GM21367 (cell line): ENCODE data around the gene METTL25B.
A peak's percentile ranks its signal among the peaks of the same experiment; 100 is the strongest.

Experiments used
- ATAC-seq: cut with Tn5 transposase; IDR thresholded peaks from one replicate; pipeline ENCODE4 v1.9.1; 2021; ENCODE audit not compliant: unreplicated experiment

The METTL25B gene

DNA sequence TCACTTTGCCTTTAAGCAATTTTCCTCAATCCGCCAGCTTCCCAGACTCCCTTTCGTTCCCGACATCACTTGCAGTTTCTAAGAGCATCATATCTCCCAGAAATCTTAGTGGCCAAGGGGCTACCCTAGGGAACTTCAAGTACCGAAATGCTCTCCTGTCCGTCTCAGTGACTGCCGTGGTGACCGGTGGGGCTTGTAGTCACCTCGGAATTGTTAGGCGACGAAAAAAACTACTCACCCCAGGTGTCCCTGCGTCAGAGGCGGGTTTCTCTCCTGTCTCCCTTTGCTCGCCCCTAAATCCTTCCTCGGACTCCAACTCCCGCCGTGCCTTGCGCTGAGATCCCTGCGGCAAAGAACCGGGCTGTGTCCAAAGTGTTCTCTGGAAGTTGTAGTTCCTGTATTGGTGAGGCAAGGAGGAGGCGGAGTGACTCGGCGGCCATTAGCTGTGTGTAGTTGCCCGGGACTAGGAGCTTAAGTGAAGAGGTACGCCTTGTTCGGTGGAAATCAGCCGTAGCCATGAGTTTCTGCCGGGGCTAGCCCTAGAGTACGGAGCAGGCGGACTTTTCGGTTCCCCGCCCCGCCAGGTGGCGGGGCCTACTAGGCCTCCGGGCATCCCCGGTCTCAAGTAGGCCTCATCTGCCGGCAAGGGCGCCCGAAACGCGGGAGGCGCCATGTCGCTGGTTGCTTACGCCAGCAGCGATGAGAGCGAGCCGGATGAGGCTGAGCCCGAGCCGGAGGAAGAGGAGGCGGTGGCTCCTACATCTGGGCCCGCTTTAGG, 39.0 kb downstream of the METTL25B start, which contains the start of gene PRCC:
TSS of gene PRCC (plus strand) at position 435 of the 778 bp plus-strand sequence. CDS start at position 672, 237 bp downstream.
- ATAC-seq: peak; percentile 84

DNA sequence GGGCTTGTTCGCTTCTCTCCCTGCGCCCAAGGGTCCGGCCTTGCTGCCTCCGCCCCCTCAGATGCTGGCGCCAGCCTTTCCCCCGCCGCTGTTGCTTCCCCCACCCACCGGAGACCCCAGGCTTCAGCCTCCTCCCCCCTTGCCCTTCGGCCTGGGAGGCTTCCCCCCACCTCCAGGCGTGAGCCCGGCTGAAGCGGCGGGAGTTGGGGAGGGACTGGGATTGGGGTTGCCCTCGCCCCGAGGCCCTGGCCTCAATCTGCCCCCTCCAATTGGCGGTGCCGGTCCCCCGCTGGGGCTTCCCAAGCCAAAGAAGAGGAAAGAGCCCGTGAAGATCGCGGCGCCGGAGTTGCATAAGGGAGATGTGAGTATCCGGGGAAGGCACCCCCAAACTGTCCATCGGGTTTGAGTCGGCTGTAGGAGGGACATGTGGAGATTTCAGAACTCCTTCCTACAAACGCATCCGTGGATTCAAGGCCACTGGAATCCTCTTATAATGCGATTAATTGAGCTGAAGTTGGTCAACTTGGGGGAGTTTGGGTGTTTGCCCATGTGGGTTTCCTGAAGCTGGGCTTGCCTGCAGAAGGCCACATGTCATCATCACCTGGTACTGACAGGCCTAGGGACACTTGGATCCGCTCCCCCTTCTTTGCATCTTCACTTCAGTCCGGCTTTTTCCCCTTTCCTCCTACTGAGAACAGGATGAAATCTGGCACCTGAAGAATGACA, 39.8 kb downstream of the METTL25B start:
- ATAC-seq: no peak

DNA sequence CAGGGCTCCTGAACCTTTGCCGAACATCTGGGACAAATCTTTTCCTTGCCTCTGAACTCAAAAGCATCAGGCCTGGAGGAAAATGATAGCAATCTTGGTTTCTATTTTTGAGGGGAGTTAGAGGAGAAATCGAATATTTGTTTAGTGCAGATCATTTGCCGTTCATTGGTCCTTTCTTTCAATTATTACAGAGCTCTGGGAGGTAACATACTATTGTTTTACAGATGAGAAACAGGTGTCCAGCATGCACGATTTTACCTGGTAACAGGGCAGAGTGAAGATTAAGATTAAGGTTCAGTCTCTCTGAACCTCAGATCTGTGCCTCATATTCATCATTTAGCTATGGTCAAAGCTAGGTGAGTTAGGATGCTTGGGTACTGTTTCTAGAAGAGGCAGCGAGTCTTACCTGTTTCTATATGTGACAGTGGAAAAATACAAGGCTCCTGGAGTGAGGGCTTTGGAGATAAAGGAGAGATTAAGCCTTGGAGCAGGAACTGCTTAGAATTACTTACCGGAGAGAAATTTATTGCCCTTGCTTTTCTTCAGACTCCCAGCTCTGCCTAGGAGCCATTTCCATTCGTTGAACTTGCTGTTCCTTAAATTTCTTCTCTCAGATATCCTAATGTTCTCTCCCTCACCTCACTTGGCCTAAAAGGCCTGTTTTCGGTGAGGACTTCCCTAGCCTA, 40.5 kb downstream of the METTL25B start:
- ATAC-seq: no peak

DNA sequence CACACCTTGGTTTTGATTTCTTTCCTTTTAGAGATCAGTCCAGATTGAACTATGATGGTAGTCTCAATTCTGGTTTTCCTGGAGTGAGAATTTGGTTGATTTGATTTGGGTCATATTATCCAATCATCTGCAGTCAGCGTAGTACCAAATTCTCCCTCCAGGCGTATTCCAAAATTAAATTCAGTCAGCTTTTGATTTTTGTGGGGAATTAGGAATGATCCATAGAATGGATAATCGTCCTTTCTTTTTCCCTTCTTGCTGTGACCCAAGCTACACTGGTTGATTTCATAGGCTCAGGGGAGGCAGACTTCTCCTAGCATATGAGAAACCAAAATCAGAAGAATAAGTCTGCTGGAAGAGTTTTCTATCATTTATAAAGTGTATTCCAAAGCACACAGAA, 44.0 kb downstream of the METTL25B start:
- no peak for ATAC-seq

DNA sequence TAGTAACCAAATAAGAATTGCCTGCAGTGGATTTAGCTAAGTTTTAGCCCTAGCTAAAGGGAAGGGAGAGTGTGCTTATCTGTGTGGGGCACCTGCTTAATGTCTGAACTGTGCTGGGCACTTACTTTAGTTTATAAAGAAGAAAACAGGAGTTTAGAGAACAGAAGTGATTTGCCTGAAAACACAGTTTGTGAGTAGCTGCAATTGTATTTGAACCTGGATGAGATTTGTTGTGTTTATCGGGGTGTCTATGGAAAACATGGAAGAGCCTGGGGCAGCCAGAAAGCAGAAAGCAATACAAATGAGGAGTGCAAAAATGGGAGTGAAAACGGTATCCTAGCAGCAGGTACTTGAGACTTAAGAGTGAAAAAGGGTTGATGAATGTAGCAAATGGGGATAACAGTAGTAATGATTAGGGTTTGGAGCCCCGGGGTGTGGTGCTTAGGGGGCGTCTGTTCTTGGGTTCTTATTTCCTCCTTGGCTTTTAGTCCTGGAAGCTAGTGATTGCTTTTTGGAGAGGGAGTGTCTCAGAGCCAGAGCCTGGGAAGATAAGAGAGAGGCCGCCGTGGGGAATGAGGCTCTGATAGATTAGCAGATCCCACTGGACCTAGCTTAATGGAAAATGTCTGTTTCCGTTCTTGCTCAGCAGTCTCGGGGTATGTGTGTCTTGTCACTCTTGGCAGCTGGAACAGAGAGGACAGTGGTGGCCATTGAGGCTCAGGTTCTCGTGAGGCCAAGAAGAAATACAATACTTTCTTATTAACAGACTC, 44.6 kb downstream of the METTL25B start:
- no peak for ATAC-seq

DNA sequence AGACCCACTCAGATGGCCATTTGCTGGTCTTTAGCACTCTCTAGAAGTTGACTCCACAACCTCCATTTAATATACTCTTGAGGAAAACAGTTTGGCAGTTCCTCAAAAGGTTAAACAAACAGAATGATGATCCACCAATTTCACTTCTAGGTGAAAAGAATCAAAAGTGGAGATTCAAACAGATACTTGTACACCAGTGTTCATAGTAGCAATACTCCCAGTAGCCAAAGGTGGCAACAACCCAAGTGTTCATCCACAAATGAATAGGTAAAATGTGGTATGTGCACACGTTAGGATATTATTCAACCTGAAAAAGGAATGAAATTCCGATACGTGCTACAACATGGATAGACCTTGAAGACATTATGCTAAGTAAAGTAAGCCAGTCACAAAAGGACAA, 45.3 kb downstream of the METTL25B start:
- no peak for ATAC-seq

DNA sequence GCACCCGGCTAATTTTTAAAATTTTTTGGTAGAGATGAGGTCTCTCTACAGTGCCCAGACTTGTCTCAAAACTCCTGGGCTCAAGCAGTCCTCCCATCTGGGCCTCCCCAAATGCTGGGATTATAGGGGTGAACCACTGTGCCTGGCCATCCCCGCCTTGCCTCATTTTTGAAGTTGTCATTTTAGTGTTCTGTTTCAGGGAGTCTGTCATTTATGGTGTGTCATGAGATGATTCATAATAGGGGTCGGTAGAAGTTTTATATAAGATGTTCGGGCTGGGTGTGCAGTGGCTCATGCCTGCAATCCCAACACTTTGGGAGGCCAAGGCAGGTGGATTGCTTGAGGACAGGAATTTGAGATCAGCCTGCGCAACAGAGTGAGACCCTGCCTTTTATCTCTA, 47.5 kb downstream of the METTL25B start:
- no peak for ATAC-seq

DNA sequence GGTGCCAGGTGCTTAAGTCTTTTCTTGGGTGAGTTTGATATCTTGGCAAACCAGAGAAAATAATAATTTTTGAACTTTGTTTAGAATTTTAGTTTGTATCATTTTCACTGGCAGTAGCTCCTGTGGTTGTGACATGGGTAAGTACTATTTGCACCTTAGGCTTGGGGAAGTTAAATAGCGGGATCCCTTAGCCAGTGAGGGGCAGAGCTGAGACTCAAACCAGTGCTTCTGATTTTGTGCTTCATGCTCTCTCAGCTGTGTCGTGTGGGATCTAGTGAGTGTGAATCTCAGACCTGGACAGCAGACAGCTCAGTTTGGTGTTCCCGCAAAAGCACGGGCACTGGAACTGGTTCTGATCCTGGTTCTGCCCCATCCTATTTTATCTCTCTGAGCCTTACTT, 48.7 kb downstream of the METTL25B start:
- no peak for ATAC-seq

DNA sequence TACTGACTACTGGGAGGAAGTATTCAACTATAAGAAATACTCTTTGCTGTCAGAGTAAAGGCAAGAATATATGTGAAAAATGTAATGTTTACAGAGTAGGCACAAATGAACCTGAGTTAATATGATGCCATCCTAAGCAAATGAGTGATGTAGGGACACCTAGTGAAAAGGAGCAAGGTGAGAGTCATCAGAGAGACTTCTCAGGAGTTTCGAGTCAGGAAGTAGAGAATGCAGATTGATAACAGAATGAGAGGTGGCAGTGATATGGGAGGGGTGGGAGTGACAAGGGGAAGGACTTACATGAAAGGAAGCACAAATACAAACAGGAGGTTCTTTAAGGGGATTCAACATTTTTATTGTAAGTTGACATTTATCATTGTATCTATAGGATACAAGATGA, 49.3 kb downstream of the METTL25B start:
- no peak for ATAC-seq

DNA sequence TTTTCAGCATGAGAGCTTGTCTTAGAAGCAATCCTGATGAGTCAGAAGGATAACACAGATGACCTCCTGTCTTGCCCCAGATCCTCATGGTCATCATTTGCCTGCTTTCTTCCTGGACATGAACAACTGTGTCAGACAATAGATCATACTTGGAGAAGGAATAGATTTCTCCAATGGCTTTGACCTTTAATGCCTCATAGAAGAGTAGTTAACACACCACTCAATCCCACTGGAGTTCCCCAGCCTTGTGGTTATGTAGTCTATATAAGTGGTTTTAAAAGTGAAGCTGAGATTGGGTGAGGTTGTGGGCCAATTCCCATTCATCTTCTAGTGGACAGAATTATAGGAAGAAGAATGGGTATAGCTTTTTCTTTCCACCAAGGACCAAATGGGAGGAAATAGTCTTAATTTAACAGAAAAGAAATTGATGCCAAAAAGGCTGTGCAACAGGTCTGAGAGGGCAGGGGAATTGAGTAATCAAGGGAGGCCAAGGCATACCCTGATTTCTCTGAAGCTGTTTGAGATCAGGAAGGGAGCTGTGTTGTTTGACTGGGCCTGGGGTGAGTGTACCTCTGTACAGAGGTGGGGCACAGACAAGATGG, 53.4 kb downstream of the METTL25B start:
- ATAC-seq: no peak

DNA sequence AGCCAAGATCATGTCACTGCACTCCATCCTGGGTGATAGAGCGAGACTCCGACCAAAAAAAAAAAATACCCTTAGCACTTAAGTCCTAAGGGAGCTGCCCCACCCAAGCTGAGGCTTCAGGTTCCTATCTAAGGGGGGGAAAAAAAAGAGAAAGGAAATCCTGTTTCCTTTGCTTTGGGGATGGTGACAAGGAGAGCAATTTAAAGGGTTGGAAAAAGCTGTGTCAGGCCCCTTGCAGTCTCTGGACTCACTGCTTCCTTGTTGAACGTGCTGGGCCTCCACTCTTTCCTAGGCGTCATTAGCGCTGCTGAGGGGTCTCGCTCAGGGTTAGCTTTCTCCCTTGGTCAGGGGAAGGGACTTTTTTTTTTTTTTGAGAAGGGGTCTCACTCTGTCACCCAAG, 57.2 kb downstream of the METTL25B start:
- no peak for ATAC-seq
